Measurements from ENCODE around the gene GRK4. TPM values are rescaled to one million over a fixed set of nuclear protein-coding genes. Genes with fewer than 3 reads are reported as not detected.
A peak's percentile ranks its signal among the peaks of the same experiment; 100 is the strongest.
"Not testable (repeated sequence)": the region's sequence is repeated elsewhere in the genome, so short reads cannot be mapped to it uniquely, and the experiment has no call there.

Gene GRK4
- polyA plus RNA-seq, 1 experiment = 3.7 TPM

GRCh38 chr4:3046623-3047022 lies 83.3 kb downstream of the GRK4 start:
- no peak for DNase-seq (ENCODE audit: low read depth, low spot score)
- Histone ChIP-seq H3K27ac (ENCODE audit: low read depth, low read length) (no peak overlapping the region), H3K4me3 (ENCODE audit: low read depth, low read length) (no peak overlapping the region), H3K27me3 (ENCODE audit: control insufficient read depth, insufficient read depth, low read length) (peaks cover 10% of the 10 kb centered on the region), H3K9me3 (ENCODE audit: control insufficient read depth, insufficient read depth, low read length) (no peaks in the 10 kb centered on the region)
- POLR2A ChIA-PET = no interaction called here
- TF ChIP-seq, protein P1, sequence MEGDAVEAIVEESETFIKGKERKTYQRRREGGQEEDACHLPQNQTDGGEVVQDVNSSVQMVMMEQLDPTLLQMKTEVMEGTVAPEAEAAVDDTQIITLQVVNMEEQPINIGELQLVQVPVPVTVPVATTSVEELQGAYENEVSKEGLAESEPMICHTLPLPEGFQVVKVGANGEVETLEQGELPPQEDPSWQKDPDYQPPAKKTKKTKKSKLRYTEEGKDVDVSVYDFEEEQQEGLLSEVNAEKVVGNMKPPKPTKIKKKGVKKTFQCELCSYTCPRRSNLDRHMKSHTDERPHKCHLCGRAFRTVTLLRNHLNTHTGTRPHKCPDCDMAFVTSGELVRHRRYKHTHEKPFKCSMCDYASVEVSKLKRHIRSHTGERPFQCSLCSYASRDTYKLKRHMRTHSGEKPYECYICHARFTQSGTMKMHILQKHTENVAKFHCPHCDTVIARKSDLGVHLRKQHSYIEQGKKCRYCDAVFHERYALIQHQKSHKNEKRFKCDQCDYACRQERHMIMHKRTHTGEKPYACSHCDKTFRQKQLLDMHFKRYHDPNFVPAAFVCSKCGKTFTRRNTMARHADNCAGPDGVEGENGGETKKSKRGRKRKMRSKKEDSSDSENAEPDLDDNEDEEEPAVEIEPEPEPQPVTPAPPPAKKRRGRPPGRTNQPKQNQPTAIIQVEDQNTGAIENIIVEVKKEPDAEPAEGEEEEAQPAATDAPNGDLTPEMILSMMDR (IDR thresholded peaks at IDR 0.05; ENCODE audit: low read depth, low read length) = no peak
- CTCF ChIA-PET = interaction anchor here (0.6 to 1.2 kb wide), 4 partner anchors 12 to 1483 kb away, joined by 3 to 5 read pairs (median 4); no protein-coding TSS in a partner anchor

DNA sequence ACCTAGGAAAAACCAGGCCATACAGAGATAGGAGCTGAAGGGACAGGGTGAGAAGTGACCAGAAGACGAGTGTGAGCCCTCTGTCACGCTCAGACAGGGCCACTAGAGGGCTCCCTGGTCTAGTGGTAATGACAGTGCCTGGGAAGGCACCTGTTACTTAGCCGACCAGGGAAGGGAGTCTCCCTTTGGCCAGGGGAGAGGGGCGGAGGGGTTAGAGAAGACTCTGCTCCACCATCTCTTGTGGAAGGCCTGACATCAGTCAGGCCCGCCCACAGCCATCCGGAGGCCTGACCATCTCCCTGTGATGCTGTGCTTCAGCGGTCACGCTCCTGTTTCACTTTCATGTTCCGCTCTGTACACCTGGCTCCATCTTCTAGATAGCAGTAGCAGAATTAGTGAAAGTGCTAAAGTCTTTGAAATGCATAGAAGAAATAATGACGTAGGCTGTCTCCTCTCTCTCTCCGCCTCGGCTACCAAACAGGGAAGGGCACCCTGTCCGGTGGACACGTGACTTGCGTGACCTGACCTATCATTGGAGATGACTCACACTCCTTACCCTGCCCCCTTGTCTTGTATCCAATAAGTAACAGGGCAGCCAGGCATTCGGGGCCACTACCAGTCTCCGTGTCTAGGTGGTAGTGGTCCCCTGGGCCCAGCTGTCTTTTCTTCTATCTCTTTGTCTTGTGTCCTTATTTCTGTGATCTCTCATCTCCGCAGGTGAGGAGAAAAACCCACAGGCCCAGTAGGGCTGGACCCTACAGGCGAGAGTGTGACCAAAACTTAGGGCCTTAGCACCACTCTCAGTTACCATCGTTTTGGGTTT lies 84.3 kb downstream of the GRK4 start:
- CTCF ChIA-PET = interaction anchor here (0.6 to 1.2 kb wide), 6 partner anchors 13 to 1484 kb away, joined by 3 to 5 read pairs (median 4); no protein-coding TSS in a partner anchor
- Histone ChIP-seq H3K27ac (ENCODE audit: low read depth, low read length) (no peak overlapping the region), H3K4me3 (ENCODE audit: low read depth, low read length) (no peak overlapping the region), H3K27me3 (ENCODE audit: control insufficient read depth, insufficient read depth, low read length) (peaks cover 10% of the 10 kb centered on the region), H3K9me3 (ENCODE audit: control insufficient read depth, insufficient read depth, low read length) (no peaks in the 10 kb centered on the region)
- no peak for DNase-seq (ENCODE audit: low read depth, low spot score)
- POLR2A ChIA-PET = no interaction called here
- TF ChIP-seq, protein P1 (IDR thresholded peaks at IDR 0.05; ENCODE audit: low read depth, low read length) = peak; percentile 73

DNA sequence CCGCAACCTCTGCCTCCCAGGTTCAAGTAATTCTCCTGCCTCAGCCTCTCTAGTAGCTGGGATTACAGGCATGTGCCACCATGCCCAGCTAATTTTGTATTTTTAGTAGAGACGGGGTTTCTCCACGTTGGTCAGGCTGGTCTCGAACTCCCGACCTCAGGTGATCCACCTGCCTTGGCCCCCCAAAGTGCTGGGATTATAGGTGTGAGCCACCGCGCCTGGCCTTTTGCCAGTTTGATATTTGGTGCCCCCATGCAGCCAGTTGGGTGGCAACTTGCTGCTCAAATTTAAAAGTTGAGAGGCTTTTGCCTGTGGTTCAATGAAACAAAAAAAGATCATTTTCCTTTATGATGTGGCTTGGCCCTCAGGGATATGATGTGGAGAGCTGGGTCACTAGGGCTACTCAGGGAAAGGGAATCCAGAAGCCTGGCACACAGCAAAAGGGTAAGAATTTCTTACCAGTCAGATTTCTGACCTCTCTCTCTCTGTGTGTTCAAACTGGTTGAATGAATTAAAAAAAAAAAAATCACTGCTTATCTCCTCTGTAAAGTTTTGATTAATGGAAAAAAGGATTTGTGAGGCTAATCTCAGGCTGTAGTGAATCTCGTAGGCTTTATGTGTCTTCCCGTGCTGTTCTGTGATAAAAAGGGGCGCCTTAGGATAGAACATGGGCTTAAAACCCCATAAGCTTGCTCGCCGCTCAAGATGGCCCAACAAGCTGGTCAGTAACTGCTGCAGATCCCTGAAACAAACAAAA lies 87.9 kb downstream of the GRK4 start:
- CTCF ChIA-PET; DNase-seq (ENCODE audit: low read depth, low spot score); H3K27ac ChIP-seq (ENCODE audit: low read depth, low read length); H3K4me3 ChIP-seq (ENCODE audit: low read depth, low read length); POLR2A ChIA-PET: not testable (repeated sequence)
- Histone ChIP-seq H3K27me3 (ENCODE audit: control insufficient read depth, insufficient read depth, low read length) (peaks cover 11% of the 10 kb centered on the region), H3K9me3 (ENCODE audit: control insufficient read depth, insufficient read depth, low read length) (peaks cover 15% of the 10 kb centered on the region)

DNA sequence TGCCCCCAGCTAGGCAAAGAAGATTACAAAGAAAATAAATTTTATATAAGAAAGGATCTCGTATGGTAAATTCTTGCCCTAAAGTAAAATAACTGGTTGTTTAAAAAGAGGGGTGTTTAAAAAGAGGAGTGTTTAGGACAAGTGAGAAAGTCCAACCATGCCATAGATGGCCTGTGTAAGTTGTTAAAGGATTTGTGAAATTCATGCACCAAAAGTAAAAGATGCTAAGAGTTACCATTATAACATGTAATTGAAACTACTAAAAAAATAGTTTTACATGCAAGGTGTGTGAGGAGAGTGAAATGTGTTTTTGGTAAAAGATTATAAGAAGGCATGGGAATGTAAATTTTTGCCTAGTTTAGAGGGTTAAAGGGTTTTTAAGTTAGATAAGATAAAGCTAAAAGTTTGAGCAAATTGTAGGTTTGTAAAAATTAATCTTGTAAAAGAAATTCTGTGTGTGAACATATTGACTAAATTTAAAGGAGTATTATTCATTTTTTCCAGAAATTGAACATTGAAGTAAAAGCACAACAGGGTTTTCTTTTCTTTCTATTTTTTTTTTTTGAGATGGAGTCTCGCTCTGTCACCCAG lies 90.9 kb downstream of the GRK4 start:
- CTCF ChIA-PET = no interaction called here
- TF ChIP-seq, protein P1 (IDR thresholded peaks at IDR 0.05; ENCODE audit: low read depth, low read length) = no peak
- Histone ChIP-seq H3K9me3 (ENCODE audit: control insufficient read depth, insufficient read depth, low read length) (peaks cover 15% of the 10 kb centered on the region), H3K27ac (ENCODE audit: low read depth, low read length) (no peak overlapping the region), H3K4me3 (ENCODE audit: low read depth, low read length) (no peak overlapping the region), H3K27me3 (ENCODE audit: control insufficient read depth, insufficient read depth, low read length) (peaks cover 17% of the 10 kb centered on the region)
- DNase-seq (ENCODE audit: low read depth, low spot score) = no peak
- POLR2A ChIA-PET = no interaction called here

DNA sequence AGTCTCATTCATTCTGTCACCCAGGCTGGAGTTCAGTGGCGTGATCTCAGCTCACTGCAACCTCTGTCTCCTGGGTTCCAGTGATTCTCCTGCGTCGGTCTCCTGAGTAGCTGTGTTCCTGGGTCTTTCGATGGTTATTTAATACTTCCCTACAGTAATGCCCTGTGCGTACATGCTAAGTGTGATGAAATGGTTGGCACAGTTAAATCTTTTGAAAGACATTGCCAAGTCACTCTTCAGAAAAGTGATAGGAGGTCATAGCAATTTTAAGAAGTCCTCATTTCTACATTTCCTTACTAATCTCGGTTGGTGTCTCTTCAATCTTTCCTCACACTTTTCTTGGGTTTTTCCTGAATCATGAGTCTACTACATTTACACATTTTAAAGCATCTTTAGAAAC lies 96.6 kb downstream of the GRK4 start:
- POLR2A ChIA-PET = no interaction called here
- DNase-seq (ENCODE audit: low read depth, low spot score) = no peak

More for the DNA sequence above, 96.6 kb downstream of the GRK4 start:
- Histone ChIP-seq H3K27me3 (ENCODE audit: control insufficient read depth, insufficient read depth, low read length) (peaks cover 27% of the 10 kb centered on the region), H3K27ac (ENCODE audit: low read depth, low read length) (no peak overlapping the region), H3K4me3 (ENCODE audit: low read depth, low read length) (no peak overlapping the region), H3K9me3 (ENCODE audit: control insufficient read depth, insufficient read depth, low read length) (peaks cover 6% of the 10 kb centered on the region)
- CTCF ChIA-PET = no interaction called here
- TF ChIP-seq, protein P1 (IDR thresholded peaks at IDR 0.05; ENCODE audit: low read depth, low read length) = no peak

Measured in AG04450 (cell line).